Breast epithelium (tissue), 4 donors: ENCODE measurements around the gene TENM4. TPM values are rescaled to one million over a fixed set of nuclear protein-coding genes. Genes with fewer than 3 reads are reported as not detected.

Experiments used
- DNase-seq, 2 donors: peaks; one replicate each; pipeline ENCODE4 v3.0.0-alpha.2; 2019; ENCODE audit warnings: low spot score in 2 of 2
- H3K27ac ChIP-seq, 2 donors: fragments of 200-600 bp; sonication (generic) in 1 of 2; one replicate each; pipeline ENCODE4 v1.5.1; 2016 to 2019; ENCODE audit warnings: mild to moderate bottlenecking in 1 of 2
- H3K27me3 ChIP-seq, 2 donors: fragments of 200-600 bp; sonication (generic) in 1 of 2; one replicate each; pipeline versions ENCODE4 v1.5.1 to v1.6.0; 2017 to 2019; ENCODE audit warnings: control low read depth in 1 of 2, mild to moderate bottlenecking in 1 of 2
- H3K36me3 ChIP-seq: fragments of 200-600 bp; one replicate; pipeline ENCODE4 v1.5.1; 2019
- H3K4me1 ChIP-seq, 2 donors: fragments of 200-600 bp; sonication (generic); one replicate each; pipeline ENCODE4 v1.5.1; 2016 to 2019; ENCODE audit warnings: control low read depth in 1 of 2
- H3K4me3 ChIP-seq, 3 donors: fragments of 200-600 bp; sonication (generic); 1 replicate in 2 of 3; 2 replicates in 1 of 3; pipeline ENCODE4 v1.5.1; 2016 to 2019; ENCODE audit warnings: mild to moderate bottlenecking in 3 of 3, moderate library complexity in 2 of 3
- H3K9me3 ChIP-seq, 2 donors: fragments of 200-600 bp; sonication (generic) in 1 of 2; one replicate each; pipeline ENCODE4 v1.5.1; 2016 to 2019; ENCODE audit warnings: control low read depth in 1 of 2
- CTCF ChIP-seq, 3 donors: fragments of 450-650 bp; IDR thresholded peaks; one replicate each; pipeline ENCODE4 v1.5.1; 2016 to 2017; ENCODE audit warnings: antibody characterized with exemption in 3 of 3, mild to moderate bottlenecking in 3 of 3, moderate library complexity in 3 of 3
- POLR2A ChIP-seq: fragments of 450-650 bp; IDR thresholded peaks from one replicate; pipeline ENCODE4 v1.6.1; 2016; ENCODE audit warnings: antibody characterized with exemption, mild to moderate bottlenecking, moderate library complexity
- POLR2AphosphoS5 ChIP-seq, 3 donors: sonication (generic); formaldehyde crosslinking; IDR thresholded peaks; one replicate each; pipeline ENCODE4 v1.6.1; 2017; ENCODE audit warnings: antibody characterized with exemption in 3 of 3
- intact Hi-C: fragments of 100-400 bp; cut with DNase I; formaldehyde crosslinking; loops from one replicate; pipeline ENCODE4 v1.15.1; 2023; ENCODE audit warnings: low total_unique reads
- total RNA-seq, 3 donors: library from RNA; depleted of rRNA; stranded (reverse); fragments of >200 nt; gene quantifications; one replicate each; pipeline ENCODE4 v1.1.0, GENCODE V29; 2016

TENM4 gene
- total RNA-seq, 3 donors from 2014 or later = 0.29 to 7.9 (median 4.8) TPM

- TF ChIP-seq POLR2AphosphoS5 (IDR thresholded peaks at IDR 0.05) (no peak), POLR2A (no peak), CTCF (IDR thresholded peaks at IDR 0.05) (no peak)
- Histone ChIP-seq H3K27me3 (peaks cover 0 to 8% of the 10 kb centered on the region in 2 donors), H3K4me1 (no peaks in the 10 kb centered on the region), H3K4me3 (no peak overlapping the region), H3K9me3 (no peaks in the 10 kb centered on the region), H3K36me3 (no peaks in the 10 kb centered on the region), H3K27ac (no peak overlapping the region)
- intact Hi-C loops = no loop called here
- no peak for DNase-seq
These were observed 177.8 kb downstream of the TENM4 start for GRCh38 chr11:79263001-79263400.

DNA sequence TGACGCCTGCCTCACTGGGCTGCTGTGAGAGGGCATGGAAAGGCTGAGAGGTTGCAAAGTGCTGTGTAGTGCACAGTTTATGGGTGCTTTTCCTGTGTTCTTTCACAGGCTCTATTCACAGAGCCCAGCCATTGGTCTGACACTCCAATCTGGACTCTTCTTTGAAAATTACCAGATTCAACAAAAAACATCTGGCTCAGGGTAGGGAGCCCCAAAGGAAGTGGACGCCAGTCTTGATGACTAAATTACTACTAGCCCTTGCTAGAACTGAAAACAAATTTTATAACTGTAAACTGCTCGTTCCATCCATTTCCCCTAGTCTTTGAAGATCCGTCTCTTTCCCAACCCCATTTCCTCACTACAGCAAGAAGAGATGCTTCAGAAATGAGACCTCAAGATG, 178.6 kb downstream of the TENM4 start:
- H3K36me3 ChIP-seq = no peaks in the 10 kb centered on the region
- intact Hi-C loops = no loop called here
- no peak for DNase-seq
- H3K4me3 ChIP-seq = no peak overlapping the region
- no peaks in the 10 kb centered on the region for H3K9me3 ChIP-seq
- H3K27me3 ChIP-seq = peaks cover 0 to 6% of the 10 kb centered on the region in 2 donors
- H3K4me1 ChIP-seq = no peaks in the 10 kb centered on the region
- peak overlapping the region in 1 of 2 donors; percentile 12 for H3K27ac ChIP-seq
- TF ChIP-seq POLR2AphosphoS5 (IDR thresholded peaks at IDR 0.05) (no peak), POLR2A (no peak), CTCF (IDR thresholded peaks at IDR 0.05) (no peak)

DNA sequence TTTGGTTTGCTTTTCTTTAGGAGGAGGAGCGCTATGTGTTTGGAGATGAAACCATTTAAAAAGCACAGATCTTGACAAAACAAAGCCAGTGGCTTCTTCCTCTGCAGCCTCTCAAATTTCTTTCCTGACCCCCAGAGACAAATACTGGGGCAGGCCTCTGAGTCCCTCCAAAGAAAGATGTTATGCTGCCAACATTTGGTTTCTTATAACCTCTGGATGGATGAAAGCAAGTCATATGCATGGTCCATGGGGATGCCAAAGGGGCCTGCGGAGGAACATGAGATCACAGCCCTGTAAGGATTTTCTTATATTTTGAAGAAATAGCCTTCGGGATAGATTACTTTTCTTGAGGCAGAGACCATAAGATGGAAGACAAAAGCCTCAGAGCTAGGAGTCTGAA, 179.1 kb downstream of the TENM4 start:
- Histone ChIP-seq H3K4me1 (no peaks in the 10 kb centered on the region), H3K4me3 (no peak overlapping the region), H3K27me3 (peaks cover 0 to 3% of the 10 kb centered on the region in 2 donors), H3K9me3 (no peaks in the 10 kb centered on the region), H3K27ac (peak overlapping the region in 1 of 2 donors; percentile 12), H3K36me3 (no peaks in the 10 kb centered on the region)
- TF ChIP-seq POLR2AphosphoS5 (IDR thresholded peaks at IDR 0.05) (no peak), CTCF (IDR thresholded peaks at IDR 0.05) (no peak), POLR2A (no peak)
- intact Hi-C loops = no loop called here
- no peak for DNase-seq

GRCh38 chr11:79259800-79260199, 181.0 kb downstream of the TENM4 start:
- Histone ChIP-seq H3K36me3 (no peaks in the 10 kb centered on the region), H3K4me3 (no peak overlapping the region), H3K4me1 (no peaks in the 10 kb centered on the region), H3K9me3 (no peaks in the 10 kb centered on the region), H3K27me3 (peaks cover 0 to 3% of the 10 kb centered on the region in 2 donors), H3K27ac (no peak overlapping the region)
- no peak for TF ChIP-seq POLR2A
- intact Hi-C loops = no loop called here
- no peak for DNase-seq

- DNase-seq = no peak
- H3K27ac ChIP-seq = no peak overlapping the region
These were observed 182.3 kb downstream of the TENM4 start for GRCh38 chr11:79258576-79258975.

More at GRCh38 chr11:79258576-79258975, 182.3 kb downstream of the TENM4 start:
- Histone ChIP-seq H3K4me3 (no peak overlapping the region), H3K27me3 (peaks cover 0 to 3% of the 10 kb centered on the region in 2 donors), H3K36me3 (no peaks in the 10 kb centered on the region), H3K9me3 (no peaks in the 10 kb centered on the region), H3K4me1 (no peaks in the 10 kb centered on the region)
- TF ChIP-seq POLR2A (no peak), POLR2AphosphoS5 (IDR thresholded peaks at IDR 0.05) (no peak), CTCF (IDR thresholded peaks at IDR 0.05) (no peak)
- intact Hi-C loops = no loop called here
